ENCODE results near the gene MAEA.
"Not testable (repeated sequence)": the region's sequence is repeated elsewhere in the genome, so short reads cannot be mapped to it uniquely, and the experiment has no call there.

Gene MAEA

DNA sequence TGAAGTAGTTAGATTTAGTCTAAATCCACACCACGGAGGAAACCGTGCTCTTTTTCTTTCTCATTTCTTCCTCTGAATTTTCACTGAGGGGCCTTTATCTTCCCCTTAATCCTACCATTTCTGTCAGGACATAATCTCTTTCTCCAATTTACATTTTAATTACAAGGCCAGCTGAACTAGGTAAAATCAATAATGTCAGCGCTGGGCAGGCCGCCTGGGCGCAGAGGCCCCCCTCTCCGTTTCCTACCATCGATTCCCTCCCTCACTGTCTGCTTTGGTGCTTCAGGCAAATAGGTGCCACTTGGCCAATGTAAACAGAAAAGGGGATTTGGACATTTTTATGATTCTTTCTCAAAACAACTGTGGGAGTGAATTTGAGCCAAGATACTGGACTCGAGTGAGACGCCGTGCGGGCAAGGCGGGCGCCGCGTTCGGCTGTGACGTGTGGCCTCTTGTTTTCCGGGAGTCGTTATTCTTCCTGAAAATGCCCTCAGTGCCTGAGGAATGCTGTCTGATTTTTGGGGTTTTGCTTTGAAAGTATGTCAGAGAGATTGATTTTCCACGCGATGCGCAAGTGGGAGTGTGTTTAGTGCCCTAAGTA, 79.9 kb downstream of the MAEA start:
- DNase-seq: no peak

GRCh38 chr4:1370321-1371124, 80.8 kb downstream of the MAEA start:
- no peak for DNase-seq

DNA sequence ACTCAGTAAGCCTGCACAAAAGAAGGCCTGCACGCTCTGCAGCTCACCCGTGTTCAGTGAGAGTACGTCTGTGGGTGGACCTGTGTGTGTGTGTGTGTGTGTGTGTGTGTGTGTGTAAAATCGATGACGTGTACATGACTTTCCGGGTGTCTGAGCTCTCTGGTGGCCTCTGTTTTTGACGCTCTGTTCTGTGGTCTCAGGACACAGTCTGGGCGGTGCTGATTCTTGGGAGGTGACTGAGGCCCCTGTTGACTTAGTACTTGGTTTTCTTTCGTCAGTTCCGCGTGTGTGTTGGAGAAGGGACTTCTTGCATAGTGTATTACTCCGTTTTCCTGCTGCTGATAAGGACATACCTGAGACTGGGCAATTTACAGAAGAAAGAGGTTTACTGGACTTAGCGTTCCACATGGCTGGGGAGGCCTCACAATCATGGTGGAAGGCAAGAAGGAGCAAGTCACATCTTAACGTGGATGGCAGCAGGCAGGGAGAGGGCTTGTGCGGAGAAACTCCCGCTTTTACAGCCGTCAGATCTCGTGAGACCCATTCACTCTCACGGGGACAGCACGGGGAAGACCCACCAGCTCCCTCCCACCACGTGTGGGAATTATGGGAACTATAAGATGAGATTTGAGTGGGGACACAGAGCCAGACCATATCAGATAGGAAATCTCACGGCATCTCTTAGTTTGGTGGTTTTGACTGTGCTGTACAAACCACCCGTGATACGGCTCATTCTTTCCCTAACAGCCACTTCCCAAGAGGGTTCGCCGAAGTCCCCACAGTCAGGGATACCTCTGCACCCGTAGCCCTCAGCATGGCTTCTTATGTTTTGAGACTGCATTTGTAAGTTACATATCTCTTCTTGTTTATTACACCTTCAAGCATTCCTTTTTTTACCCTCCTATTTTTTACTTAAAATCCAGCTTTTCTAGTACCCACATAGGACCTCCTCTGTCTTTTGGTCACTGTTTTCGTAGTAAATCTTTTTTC, 81.8 kb downstream of the MAEA start:
- no peak for DNase-seq

- not testable (repeated sequence) for DNase-seq
Measured at GRCh38 chr4:1372576-1372975, 82.9 kb downstream of the MAEA start.

GRCh38 chr4:1373892-1374705, 84.4 kb downstream of the MAEA start:
- no peak for DNase-seq

DNA sequence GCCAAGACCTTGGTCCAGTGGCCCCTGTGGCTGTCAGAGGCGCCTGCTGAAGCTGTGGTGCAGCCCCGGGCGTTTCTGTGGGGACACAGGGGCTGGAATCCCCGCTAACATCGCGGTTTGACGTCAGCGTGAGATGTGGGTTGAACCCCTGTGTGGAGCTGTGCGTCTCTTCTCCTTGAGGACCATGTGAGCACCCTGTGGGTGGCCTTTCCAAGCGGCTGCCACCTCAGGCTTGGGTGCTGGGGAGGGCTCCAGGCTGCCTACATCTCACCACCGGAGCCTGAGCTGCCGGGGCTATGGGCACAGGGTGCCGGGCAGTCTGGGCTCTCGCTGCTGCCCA, 85.0 kb downstream of the MAEA start:
- DNase-seq: no peak

DNA sequence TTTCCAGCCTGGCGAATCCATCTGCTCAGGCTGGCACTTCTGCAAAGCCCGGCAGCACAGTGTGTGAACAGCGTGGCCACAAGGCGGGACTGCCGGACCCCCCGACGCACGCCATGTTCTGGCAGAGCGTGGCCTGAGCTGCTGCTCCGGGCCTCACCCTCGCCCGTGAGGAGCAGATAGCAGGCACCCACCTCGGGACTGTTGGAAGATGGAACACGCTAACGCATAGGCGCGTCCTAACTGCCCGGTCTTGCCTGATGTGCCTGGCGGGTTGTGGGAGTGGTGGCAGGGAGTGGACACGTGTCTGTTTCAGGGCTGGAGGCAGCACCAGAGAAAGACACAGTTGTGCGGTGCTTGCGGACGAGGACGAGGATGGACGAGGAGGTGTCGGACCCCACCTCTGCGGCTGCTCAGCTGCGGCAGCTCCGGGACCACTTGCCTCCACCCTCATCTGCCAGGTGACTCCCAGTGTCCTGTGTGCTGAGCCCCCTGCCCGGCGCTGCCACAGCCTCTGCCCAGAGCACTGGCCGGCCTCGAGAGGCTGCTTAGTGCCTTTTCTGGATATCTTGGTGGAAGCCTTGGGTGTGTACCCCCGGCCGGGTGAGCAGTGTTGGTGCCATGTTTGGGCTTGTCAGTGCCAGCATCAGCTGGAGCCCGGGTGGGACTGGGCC, 85.5 kb downstream of the MAEA start:
- no peak for DNase-seq

- DNase-seq: no peak
Measured at GRCh38 chr4:1375761-1376322, 86.2 kb downstream of the MAEA start.

- DNase-seq: no peak
Measured at GRCh38 chr4:1376391-1376840, 86.7 kb downstream of the MAEA start.

DNA sequence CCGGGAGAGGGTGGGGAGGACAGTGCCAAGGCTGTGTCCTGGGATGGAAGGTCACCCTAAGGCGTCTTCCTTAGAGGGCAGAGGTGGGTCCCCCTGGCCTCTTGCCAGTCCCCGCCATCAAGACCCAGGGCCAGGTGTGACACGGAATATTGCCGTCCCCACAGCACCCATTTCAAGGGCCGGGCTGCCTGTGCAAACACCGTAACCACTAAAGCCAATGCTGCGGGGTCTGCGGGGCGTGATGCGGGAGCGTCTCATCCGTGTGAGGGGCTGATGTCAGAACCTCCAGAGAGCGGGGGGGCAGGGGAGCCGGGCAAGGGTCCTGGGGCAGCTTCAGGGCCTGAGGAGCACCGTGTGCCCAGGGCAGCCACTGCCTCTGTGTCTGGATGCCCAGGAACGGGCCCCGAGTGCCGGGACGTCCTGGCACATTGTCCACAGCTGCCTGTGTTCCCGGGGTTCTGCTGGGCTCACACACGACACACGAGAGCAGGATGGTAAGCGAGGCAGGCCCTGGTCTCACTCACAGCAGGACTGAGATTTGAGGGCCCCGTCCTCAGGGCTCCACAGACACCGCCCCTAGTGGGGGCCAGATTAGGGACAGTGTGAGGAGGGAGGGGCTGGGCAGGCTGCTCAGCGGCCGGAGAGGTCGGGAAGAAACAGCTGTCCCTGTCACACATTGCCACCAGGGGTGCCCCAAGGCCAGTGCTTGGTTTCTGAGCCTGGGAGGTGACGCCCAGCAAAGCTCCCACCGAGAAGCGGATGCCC, 87.3 kb downstream of the MAEA start:
- DNase-seq: no peak

- DNase-seq: no peak
Measured at GRCh38 chr4:1377606-1378261, 88.0 kb downstream of the MAEA start.

GRCh38 chr4:1378559-1379231, 89.0 kb downstream of the MAEA start:
- DNase-seq: no peak

DNA sequence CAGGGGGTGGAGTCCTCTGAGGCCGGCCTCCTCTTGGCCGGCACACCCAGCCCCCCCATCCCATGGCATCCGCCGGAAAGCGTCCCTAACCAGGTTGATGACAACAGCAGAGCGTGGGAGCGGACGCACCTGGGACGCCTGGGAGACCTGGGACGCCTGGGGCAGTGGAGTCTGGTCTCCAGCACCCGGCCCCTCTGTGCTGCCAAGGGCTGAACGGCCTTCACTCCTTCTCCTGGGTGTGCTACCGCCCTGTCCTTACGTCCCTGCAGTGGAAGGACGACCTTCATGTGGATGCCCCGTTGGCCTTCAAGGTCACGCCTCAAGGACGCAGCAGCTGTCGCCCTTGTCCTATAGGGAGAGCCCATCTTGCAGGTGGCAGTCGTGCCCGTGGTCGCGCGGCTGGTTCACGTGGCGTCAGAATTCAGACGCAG, 89.7 kb downstream of the MAEA start:
- DNase-seq: no peak

DNA sequence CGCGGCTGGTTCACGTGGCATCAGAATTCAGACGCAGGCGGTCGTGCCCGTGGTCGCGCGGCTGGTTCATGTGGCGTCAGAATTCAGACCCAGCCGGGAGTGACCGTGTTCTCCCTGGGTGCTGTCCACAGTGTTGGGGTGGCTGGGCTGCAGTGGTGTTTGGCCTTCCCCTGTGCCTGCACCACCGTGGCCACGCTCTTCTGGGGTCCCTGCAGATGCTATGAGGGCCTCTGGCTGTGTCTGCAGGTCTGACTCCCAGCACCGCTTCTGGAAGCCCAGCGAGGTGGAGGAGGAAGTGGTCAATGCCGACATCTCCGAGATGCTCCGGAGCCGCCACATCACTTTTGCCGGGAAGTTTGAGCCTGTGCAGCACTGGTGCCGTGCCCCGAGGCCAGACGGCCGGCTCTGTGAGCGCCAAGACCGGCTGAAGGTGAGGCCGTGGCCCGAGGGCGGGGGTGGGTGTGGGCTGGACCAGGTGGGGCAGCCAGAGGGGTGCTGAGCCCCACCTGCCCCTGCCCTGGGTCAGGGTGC, 90.2 kb downstream of the MAEA start:
- DNase-seq: no peak

DNA sequence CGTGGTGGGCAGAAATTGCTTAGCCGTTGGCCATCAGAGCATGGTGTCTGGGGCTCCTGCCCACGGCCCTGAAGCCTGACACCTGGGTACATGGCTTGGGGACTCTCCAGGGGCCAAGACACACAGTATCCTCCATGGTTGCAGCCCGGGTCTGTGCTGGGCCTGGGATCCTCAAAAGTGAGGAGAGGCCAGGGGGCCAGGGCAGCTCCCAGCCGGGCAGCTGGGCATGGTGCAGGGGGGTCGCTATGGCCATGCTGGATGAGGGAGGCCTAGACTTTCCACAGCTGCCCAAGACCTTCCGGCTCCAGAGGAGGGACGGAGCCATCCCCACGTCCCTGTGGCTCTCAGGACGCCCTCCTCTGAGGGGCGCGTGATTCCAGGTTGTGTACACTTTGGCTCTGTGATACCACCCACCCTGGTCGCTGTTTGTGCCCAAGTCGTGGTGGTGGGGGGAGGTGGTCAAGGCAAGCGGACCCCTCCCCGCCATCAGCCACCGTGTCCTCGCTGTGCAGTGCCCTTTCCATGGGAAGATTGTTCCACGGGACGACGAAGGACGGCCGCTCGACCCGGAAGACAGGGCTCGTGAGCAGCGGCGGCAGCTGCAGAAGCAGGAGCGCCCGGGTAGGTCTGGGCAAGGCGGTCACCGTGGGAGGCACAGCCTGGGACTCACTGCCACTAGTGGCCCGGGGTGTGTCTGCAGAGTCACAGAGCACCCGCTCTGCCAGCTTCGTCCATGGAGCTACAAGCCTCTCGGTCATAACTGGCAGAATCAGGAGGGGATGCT, 90.9 kb downstream of the MAEA start:
- no peak for DNase-seq

GRCh38 chr4:1381181-1381621, 91.5 kb downstream of the MAEA start:
- DNase-seq: no peak

GRCh38 chr4:1381944-1382541, 92.4 kb downstream of the MAEA start:
- no peak for DNase-seq

Data from NCI-H1048 (cell line).